Ascending aorta (tissue), 2 donors: ENCODE measurements around the gene ZBTB22. TPM values are rescaled to one million over a fixed set of nuclear protein-coding genes. Genes with fewer than 3 reads are reported as not detected.
"Not testable (repeated sequence)": the region's sequence is repeated elsewhere in the genome, so short reads cannot be mapped to it uniquely, and the experiment has no call there.

Experiments
- DNase-seq, 2 donors: peaks; one replicate each; pipeline ENCODE4 v3.0.0-alpha.2; 2019; ENCODE audit warnings: low spot score in 2 of 2
- H3K27ac ChIP-seq, 2 donors: fragments of 200-600 bp; sonication (generic); one replicate each; pipeline ENCODE4 v1.5.1; 2016 to 2017; ENCODE audit warnings: mild to moderate bottlenecking in 1 of 2
- H3K27me3 ChIP-seq: fragments of 200-600 bp; sonication (generic); one replicate; pipeline ENCODE4 v1.5.1; 2017
- H3K36me3 ChIP-seq, 2 donors: fragments of 200-600 bp; sonication (generic); one replicate each; pipeline ENCODE4 v1.5.1; 2016
- H3K4me1 ChIP-seq, 2 donors: fragments of 200-600 bp; sonication (generic); one replicate each; pipeline ENCODE4 v1.5.1; 2016 to 2017; ENCODE audit warnings: mild to moderate bottlenecking in 1 of 2
- H3K4me3 ChIP-seq, 2 donors: fragments of 200-600 bp; sonication (generic); one replicate each; pipeline ENCODE4 v1.5.1; 2016 to 2017; ENCODE audit warnings: mild to moderate bottlenecking in 1 of 2
- H3K9me3 ChIP-seq, 2 donors: fragments of 200-600 bp; sonication (generic); one replicate each; pipeline ENCODE4 v1.5.1; 2016
- intact Hi-C: fragments of 100-400 bp; cut with DNase I; formaldehyde crosslinking; loops from one replicate; pipeline ENCODE4 v1.15.1; 2023
- total RNA-seq: library from RNA; depleted of rRNA; stranded (reverse); fragments of >200 nt; gene quantifications from one replicate; pipeline ENCODE4 v1.1.0, GENCODE V29; 2016
- TF ChIP-seq, protein P1 (sequence below), 3 experiments: fragments of 200-600 bp in 2 of 3; fragments of 450-650 bp in 1 of 3; sonication (generic) in 2 of 3; IDR thresholded peaks; one replicate each; pipeline ENCODE4 v1.5.1; 2016 to 2019; ENCODE audit warnings: antibody characterized with exemption in 3 of 3, mild to moderate bottlenecking in 1 of 3, moderate library complexity in 1 of 3

The ZBTB22 gene
- total RNA-seq, 1 donor from 2014 or later: 35.5 TPM

DNA sequence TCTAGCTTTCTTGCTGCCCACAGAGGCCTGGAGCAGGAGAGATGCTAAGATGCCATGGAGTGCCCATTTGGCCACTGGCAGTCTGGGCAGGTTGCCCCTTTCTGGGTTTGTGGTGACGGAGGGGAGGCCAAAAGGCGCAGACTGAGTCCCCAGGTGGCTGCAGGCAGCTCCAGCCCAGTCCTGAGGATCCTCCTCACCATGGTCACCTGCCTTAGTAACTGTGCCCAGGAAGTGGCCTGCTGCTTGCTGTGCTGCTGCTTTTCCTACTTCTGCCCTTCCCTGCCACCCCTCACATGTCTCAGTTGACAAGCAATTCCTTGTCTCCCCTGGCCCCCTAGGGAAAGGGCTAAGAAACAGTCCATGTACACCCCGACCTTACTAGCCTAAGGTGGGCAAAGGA, 38.8 kb upstream of the ZBTB22 start:
- H3K27ac ChIP-seq: no peak overlapping the region
- intact Hi-C loops: no loop called here
- DNase-seq: no peak
- H3K9me3 ChIP-seq: no peaks in the 10 kb centered on the region
- TF ChIP-seq, protein P1, sequence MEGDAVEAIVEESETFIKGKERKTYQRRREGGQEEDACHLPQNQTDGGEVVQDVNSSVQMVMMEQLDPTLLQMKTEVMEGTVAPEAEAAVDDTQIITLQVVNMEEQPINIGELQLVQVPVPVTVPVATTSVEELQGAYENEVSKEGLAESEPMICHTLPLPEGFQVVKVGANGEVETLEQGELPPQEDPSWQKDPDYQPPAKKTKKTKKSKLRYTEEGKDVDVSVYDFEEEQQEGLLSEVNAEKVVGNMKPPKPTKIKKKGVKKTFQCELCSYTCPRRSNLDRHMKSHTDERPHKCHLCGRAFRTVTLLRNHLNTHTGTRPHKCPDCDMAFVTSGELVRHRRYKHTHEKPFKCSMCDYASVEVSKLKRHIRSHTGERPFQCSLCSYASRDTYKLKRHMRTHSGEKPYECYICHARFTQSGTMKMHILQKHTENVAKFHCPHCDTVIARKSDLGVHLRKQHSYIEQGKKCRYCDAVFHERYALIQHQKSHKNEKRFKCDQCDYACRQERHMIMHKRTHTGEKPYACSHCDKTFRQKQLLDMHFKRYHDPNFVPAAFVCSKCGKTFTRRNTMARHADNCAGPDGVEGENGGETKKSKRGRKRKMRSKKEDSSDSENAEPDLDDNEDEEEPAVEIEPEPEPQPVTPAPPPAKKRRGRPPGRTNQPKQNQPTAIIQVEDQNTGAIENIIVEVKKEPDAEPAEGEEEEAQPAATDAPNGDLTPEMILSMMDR (IDR thresholded peaks at IDR 0.05): no peak
- no peaks in the 10 kb centered on the region for H3K4me1 ChIP-seq
- H3K36me3 ChIP-seq: no peaks in the 10 kb centered on the region
- H3K27me3 ChIP-seq: no peaks in the 10 kb centered on the region
- no peak overlapping the region for H3K4me3 ChIP-seq

DNA sequence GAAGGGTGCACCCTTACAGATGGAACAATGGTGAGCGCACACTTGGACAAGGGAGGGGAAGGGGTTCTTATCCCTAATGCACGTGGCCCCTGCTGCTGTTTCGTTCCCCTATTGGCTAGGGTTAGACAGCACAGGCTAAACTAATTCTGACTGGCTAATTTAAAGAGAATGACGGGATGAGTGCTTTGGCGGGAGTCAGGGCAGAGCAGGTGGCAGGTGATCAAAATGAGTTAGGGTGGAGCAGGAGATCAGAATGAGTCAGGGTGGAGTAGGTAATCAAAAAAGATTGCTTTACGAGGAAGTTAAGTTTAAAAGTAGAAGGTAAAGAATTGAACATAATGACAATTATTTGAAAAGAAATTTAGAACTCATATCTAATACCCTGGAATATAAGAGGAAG, 38.3 kb upstream of the ZBTB22 start:
- intact Hi-C loops, H3K4me1 ChIP-seq, H3K27me3 ChIP-seq, H3K27ac ChIP-seq, H3K9me3 ChIP-seq, H3K4me3 ChIP-seq, H3K36me3 ChIP-seq, DNase-seq: not testable (repeated sequence)

DNA sequence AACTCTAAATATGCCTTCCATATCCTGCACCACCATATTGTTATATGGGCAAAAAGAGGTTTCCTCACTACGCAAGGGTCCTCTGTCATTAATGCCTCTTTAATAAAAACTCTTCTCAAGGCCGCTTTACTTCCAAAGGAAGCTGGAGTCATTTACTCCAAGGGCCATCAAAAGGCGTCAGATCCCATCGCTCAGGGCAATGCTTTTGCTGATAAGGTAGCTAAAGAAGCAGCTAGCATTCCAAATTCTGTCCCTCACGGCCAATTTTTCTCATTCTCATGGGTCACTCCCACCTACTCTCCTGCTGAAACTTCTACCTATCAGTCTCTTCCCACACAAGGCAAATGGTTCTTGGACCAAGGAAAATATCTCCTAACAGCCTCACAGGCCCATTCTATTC, 30.3 kb upstream of the ZBTB22 start:
- H3K27me3 ChIP-seq: no peaks in the 10 kb centered on the region
- H3K36me3 ChIP-seq: no peaks in the 10 kb centered on the region
- H3K9me3 ChIP-seq: no peaks in the 10 kb centered on the region
- TF ChIP-seq, protein P1 (IDR thresholded peaks at IDR 0.05): no peak
- intact Hi-C loops: no loop called here
- H3K4me3 ChIP-seq: no peak overlapping the region
- H3K27ac ChIP-seq: no peak overlapping the region
- no peak for DNase-seq
- peaks cover 0 to 7% of the 10 kb centered on the region in 2 donors for H3K4me1 ChIP-seq

DNA sequence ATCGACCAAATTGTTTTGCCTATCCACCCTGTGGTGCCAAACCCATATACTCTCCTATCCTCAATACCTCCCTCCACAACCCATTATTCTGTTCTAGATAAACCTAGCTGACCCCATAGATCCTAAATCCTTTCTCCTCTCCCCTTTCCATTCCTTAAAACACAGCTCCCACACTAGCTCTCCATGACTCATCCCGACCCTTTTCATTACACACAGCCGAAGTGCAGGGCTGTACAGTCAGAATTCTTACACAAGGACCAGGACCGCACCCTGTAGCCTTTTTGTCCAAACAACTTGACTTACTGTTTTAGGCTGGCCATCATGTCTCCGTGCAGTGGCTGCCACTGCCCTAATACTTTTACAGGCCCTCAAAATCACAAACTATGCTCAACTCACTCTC, 29.4 kb upstream of the ZBTB22 start:
- H3K4me3 ChIP-seq, H3K4me1 ChIP-seq, intact Hi-C loops, H3K36me3 ChIP-seq, H3K27me3 ChIP-seq, H3K27ac ChIP-seq, H3K9me3 ChIP-seq, DNase-seq: not testable (repeated sequence)

DNA sequence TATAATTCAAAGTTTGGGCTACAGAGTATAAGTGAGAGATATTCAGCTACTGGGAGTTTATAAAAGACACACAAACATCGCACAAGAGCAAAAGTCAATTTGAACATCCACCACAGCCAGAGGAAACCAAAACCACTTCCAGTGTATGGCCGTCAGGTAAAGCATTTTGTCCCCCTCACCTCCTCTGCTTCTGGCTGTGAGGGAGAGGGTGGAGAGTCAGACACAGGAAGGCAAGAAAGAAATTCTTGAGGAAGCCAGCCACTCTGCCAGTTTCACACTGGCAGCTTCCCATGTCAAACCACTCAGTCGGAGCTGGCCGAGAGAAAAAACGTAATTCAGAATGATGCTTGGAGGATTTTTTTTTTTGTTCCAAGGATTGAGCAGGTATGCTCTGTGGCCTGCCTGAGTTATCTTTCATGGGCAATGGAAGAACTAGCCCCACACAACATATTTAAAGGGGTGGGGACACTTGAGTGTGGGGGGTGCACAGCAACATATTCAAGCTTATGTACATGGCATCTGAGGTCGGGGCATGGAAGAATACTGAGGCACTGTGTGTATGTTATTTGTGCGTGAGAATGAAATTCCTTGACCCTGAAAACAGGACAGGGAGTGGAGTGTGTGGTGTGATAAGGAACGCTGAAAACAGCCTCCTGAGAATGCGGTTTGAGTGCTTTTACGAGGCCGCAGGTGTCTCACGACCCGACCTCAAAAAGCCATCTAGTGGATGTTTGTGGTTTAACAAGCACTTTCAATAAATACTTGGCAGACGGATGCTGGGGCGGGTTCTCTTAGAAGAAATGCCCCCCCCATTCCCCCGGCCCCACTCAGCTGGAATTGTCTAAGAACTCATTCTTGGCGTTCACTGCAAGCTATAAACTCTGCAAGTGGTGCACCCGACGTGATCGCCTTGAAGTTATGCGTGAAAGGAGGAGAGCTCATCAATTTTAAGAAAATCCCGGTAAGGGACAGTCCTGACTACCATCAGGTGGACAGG, 27.5 kb upstream of the ZBTB22 start:
- no peaks in the 10 kb centered on the region for H3K27me3 ChIP-seq
- no peaks in the 10 kb centered on the region for H3K36me3 ChIP-seq
- DNase-seq: peak in 1 of 2 donors; percentile 80
- H3K4me3 ChIP-seq: peak overlapping the region in 1 of 2 donors; percentile 21
- peaks cover 0 to 7% of the 10 kb centered on the region in 2 donors for H3K4me1 ChIP-seq
- TF ChIP-seq, protein P1 (IDR thresholded peaks at IDR 0.05): peak; percentile 42 to 66 (median 64)
- no peaks in the 10 kb centered on the region for H3K9me3 ChIP-seq
- peak overlapping the region in 1 of 2 donors; percentile 22 for H3K27ac ChIP-seq
- intact Hi-C loops: no loop called here

- DNase-seq: no peak
- intact Hi-C loops: no loop called here
Observed at GRCh38 chr6:33343953-33344611, 26.5 kb upstream of the ZBTB22 start.

DNA sequence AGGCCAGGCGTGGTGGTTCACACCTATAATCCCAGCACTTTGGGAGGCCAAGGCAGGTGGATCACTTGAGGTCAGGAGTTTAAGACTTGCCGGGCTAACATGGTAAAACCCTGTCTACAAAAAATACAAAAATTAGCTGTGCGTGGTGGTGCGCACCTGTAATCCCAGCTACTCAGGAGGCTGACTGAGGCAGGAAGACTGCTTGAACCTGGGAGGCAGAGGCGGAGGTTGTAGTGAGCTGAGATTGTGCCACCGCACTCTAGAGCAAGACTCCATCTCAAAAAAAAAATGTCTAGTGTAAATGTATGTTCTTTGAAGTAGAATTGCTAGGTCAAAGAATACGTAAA, 26.0 kb upstream of the ZBTB22 start:
- H3K4me1 ChIP-seq, DNase-seq, H3K27me3 ChIP-seq, H3K36me3 ChIP-seq, H3K27ac ChIP-seq, intact Hi-C loops, H3K9me3 ChIP-seq, H3K4me3 ChIP-seq: not testable (repeated sequence)

More at GRCh38 chr6:33343953-33344611, 26.5 kb upstream of the ZBTB22 start:
- Histone ChIP-seq H3K4me3 (no peak overlapping the region), H3K27ac (no peak overlapping the region), H3K9me3 (no peaks in the 10 kb centered on the region), H3K36me3 (no peaks in the 10 kb centered on the region), H3K27me3 (no peaks in the 10 kb centered on the region), H3K4me1 (peaks cover 0 to 7% of the 10 kb centered on the region in 2 donors)
- TF ChIP-seq, protein P1 (IDR thresholded peaks at IDR 0.05): no peak
